Hepatocyte (in vitro differentiated cells): ENCODE data around the gene PRKG1.

ENCODE experiments used
- EZH2 ChIP-seq: fragments of 200-600 bp; sonication (generic); IDR thresholded peaks from 2 replicates; pipeline ENCODE4 v1.6.1; 2016; ENCODE audit warnings: antibody characterized with exemption, mild to moderate bottlenecking, borderline replicate concordance
- EZH2phosphoT487 ChIP-seq: fragments of 200-600 bp; sonication (generic); IDR thresholded peaks from one replicate; pipeline ENCODE4 v1.6.1; 2018; ENCODE audit warnings: antibody characterized with exemption, mild to moderate bottlenecking, low read depth, moderate library complexity; ENCODE audit not compliant: unreplicated experiment, severe bottlenecking
- TF ChIP-seq, protein P1 (sequence below): fragments of 200-600 bp; sonication (generic); IDR thresholded peaks from 2 replicates; pipeline ENCODE4 v1.5.1; 2016; ENCODE audit warnings: antibody characterized with exemption, mild to moderate bottlenecking; ENCODE audit not compliant: poor library complexity

DNA sequence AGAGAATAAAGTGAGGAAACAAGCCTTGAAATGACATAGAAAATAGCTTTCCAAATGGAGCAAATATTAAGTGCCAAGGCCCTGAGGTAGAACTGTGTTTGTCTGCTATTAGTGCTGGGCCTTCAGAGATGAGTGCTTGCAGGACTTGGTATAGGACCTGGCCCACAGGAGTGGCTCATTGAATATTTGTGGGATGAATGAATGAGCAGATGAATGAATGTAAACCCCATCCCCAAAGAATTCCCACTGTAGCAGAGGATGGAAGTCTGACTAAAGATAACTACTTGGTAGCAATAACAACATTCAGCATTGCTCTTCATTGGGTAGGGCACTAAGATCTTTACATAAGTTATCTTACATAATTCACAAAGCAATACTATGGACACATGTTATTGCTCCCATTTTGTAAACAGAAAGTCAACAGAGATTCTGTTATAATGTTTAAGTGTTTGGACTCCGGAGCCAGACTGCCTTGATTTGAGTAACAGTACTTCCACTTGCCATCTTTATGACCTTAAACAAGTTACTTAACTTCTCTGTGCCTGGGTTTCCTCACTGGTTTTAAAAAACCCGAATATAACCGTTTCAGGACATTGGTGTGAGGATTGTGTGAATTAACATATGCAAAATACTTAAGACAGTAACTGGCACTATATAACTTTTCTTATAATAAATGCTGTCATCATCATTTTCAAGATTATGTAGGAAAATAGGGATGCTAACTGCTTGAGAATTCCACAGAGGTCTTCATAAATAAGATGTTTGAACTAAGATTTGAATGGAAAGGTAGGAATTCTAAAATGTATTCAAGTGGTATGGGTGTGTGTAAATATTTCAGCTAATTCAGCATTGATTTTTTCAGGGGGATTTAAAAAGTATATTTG is 141.9 kb downstream of the PRKG1 start:
- TF ChIP-seq, protein P1, sequence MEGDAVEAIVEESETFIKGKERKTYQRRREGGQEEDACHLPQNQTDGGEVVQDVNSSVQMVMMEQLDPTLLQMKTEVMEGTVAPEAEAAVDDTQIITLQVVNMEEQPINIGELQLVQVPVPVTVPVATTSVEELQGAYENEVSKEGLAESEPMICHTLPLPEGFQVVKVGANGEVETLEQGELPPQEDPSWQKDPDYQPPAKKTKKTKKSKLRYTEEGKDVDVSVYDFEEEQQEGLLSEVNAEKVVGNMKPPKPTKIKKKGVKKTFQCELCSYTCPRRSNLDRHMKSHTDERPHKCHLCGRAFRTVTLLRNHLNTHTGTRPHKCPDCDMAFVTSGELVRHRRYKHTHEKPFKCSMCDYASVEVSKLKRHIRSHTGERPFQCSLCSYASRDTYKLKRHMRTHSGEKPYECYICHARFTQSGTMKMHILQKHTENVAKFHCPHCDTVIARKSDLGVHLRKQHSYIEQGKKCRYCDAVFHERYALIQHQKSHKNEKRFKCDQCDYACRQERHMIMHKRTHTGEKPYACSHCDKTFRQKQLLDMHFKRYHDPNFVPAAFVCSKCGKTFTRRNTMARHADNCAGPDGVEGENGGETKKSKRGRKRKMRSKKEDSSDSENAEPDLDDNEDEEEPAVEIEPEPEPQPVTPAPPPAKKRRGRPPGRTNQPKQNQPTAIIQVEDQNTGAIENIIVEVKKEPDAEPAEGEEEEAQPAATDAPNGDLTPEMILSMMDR: no peak
- no peak for TF ChIP-seq EZH2
- TF ChIP-seq EZH2phosphoT487: no peak
